ENCODE results near the gene ZNF487. TPM values are rescaled to one million over a fixed set of nuclear protein-coding genes. Genes with fewer than 3 reads are reported as not detected.
"Not testable (repeated sequence)": the region's sequence is repeated elsewhere in the genome, so short reads cannot be mapped to it uniquely, and the experiment has no call there.

The ZNF487 gene
- total RNA-seq, 2 experiments from 2014 or later: 1.8 to 2.5 TPM

DNA sequence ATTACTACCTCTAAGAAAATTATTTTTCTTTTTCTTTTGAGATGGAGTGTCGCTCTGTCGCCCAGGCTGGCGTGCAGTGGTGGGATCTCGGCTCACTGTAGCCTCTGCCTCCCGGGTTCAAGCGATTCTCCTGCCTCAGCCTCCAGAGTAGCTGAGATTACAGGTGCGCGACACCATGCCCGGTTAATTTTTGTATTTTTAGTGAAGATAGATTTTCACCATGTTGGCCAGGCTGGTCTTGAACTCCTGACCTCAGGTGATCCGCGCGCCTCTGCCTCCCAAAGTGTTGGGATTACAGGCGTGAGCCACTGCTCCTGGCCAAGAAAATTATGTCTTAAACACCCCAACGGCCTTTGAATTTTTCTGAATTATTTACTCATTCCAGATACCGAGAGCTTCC is 19.6 kb downstream of the ZNF487 start:
- CTCF ChIA-PET: interaction anchor here (0.8 kb wide), 1 partner anchor 49 kb away, joined by 3 read pairs; no protein-coding TSS in a partner anchor
- POLR2A ChIA-PET: not testable (repeated sequence)

DNA sequence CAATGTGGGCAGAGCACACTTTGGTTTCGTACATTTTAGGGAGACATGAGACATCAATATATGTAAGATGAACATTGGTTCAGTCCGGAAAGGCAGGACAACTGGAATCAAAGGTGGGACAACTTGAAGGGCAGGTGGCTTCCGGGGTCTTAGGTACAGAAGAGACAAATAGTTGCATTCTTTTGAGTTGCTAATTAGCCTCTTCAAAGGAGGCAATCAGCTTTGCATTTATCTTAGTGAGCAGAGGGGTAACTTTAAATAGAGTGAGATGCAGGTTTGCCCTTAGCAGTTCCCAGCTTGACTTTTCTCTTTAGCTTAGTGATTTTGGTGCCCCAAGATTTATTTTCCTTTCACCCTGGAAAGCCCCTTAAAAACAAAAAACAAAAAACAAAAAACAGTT is 21.3 kb downstream of the ZNF487 start:
- ChIA-PET POLR2A (no interaction called here), CTCF (no interaction called here)

DNA sequence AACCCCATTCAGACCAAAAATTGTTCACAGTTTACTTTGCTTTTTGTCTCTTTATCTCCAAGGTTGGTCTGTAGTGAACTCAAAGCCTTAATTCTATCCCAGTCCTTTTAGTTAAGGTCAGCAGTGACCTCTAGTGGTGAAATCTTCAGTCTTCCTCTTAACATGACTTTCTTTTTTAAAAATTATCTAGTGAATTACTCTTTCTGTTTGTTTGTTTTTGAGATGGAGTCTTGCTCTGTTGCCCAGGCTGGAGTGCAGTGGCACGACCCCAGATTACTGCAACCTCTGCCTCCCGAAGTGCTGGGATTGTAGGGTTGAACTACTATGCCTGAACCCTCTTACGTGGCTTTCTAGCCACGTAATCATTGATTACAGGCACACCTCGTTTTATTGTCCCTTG is 25.0 kb downstream of the ZNF487 start:
- ChIA-PET POLR2A (no interaction called here), CTCF (interaction anchor here (0.7 to 1.6 kb wide), 8 partner anchors 58 to 594 kb away, joined by 3 to 4 read pairs (median 3); no protein-coding TSS in a partner anchor)

DNA sequence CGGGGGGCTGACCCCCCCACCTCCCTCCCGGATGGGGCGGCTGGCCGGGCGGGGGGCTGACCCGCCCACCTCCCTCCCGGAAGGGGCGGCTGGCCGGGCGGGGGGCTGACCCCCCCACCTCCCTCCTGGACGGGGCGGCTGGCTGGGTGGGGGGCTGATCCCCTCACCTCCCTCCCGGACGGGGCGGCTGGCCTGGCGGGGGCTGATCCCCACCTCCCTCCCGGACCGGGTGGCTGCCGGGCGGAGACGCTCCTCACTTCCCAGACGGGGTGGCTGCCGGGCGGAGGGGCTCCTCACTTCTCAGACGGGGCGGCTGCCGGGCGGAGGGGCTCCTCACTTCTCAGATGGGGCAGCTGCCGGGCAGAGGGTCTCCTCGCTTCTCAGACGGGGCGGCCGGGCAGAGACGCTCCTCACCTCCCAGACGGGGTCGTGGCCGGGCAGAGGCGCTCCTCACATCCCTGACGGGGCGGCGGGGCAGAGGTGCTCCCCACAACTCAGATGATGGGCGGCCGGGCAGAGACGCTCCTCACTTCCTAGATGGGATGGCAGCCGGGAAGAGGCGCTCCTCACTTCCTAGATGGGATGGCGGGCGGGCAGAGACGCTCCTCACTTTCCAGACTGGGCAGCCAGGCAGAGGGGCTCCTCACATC is 28.3 kb downstream of the ZNF487 start:
- POLR2A ChIA-PET, CTCF ChIA-PET: not testable (repeated sequence)

DNA sequence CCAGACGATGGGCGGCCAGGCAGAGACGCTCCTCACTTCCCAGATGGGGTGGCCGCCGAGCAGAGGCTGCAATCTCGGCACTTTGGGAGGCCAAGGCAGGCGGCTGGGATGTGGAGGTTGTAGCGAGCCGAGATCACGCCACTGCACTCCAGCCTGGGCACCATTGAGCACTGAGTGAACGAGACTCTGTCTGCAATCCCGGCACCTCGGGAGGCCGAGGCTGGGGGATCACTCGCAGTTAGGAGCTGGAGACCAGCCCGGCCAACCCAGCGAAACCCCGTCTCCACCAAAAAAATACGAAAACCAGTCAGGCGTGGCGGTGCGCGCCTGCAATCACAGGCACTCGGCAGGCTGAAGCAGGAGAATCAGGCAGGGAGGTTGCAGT is 28.8 kb downstream of the ZNF487 start:
- CTCF ChIA-PET, POLR2A ChIA-PET: not testable (repeated sequence)

DNA sequence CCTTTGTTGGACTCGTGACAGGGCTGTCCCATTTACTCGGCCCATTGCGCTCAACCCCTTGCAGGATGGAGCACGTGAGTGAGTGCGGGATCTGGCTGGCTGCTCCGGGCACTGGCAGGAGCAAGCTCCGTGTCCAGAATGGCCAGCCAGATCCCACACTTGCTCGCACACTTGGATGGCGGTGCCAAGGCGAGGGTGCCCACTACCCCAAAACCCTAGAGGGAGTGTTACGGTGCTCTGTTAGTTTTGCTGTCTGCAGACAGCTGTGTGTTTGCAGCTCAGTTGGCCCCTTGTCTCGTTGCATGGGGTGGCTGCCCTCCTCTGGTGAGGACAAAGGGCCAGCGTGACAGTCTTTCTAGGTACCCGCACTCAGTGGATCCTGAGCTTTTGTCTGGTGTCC is 34.2 kb downstream of the ZNF487 start:
- CTCF ChIA-PET: no interaction called here
- POLR2A ChIA-PET: no interaction called here

DNA sequence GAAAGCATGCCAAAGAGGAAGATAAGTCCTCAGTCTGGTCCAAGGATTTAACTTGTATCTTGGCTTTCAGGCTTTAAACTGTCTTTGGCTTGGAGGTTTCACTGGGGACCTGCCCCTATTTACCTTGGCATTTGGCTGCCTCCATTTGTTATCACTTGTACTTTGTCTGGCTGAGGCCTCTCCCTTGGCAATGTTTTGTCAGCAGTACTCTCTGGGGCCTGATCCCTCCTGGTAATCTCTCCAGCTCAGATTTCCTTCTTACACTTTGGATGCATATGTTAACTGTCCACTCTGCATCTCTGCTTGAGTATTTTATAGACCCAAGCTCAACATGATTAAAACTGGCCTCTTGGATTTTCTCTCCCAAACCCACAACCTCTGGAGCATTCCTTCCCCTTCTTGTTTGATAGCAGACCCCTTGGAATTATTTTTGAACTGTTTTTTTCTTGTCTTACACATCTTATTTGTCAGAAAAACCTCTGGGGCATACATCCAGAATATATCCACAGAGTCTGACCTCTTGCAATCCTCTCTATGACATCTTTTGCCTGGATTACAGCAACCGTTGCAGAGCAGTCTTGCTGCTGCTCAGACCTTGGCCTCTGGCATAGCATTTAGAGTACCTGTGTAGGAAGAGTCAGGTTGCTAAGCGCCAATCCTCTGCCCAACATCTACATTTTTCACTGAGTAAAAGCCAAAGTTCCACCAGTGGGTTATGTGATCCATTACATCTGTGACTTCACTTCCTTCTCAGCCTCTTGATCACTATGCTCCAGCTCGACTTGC is 35.2 kb downstream of the ZNF487 start:
- ChIA-PET CTCF (no interaction called here), POLR2A (interaction anchor here (0.6 kb wide), 1 partner anchor 686 kb away, joined by 3 read pairs; no protein-coding TSS in a partner anchor)

DNA sequence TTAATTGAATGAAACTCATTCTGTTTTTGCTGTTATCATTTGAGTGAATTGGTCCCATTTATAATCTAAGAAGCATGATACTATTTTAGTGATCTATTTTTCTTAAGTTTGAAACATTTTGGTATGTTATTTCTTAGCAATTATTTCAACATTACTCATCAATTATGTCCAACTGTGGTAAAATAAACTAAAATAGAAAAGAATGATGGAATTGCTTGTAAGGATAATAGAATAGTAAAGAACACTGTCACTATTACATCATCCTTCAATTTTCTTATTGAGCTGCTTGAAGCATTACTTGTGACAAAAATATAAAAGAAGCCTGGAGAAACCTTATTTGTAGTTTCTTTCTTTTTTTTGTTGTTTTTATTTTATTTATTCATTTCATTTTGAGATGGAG is 42.4 kb downstream of the ZNF487 start:
- POLR2A ChIA-PET: no interaction called here
- CTCF ChIA-PET: no interaction called here

DNA sequence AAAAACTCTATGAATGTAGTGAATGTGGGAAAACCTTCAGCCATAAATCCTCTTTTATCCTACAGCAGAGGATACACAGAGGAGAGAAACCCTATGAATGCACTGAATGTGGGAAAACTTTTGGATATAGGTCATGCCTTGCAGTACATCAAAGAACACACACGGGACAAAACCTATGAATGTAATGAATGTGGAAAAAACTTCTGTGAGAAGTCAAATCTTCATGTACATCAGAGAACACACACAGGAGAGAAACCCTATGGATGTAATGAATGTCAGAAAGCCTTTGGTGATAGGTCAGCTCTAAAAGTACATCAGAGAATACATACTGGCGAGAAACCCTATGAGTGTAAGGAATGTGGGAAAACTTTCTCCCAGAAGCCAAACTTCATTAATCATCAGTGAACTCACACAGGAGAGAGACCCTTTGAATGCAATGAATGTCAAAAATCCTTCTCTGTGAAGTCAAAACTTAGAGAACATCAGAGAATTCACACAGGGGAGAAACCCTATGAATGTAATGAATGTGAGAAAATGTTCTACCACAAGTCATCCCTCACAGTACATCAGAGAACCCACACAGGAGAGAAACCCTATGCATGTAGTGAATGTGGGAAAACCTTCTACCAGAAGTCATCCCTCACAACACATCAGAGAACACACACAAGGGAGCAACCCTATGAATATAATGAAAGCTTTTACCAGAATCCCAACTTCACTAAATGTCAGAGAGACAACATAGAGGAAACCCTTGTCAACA is 45.6 kb downstream of the ZNF487 start:
- CTCF ChIA-PET: no interaction called here
- POLR2A ChIA-PET: no interaction called here

DNA sequence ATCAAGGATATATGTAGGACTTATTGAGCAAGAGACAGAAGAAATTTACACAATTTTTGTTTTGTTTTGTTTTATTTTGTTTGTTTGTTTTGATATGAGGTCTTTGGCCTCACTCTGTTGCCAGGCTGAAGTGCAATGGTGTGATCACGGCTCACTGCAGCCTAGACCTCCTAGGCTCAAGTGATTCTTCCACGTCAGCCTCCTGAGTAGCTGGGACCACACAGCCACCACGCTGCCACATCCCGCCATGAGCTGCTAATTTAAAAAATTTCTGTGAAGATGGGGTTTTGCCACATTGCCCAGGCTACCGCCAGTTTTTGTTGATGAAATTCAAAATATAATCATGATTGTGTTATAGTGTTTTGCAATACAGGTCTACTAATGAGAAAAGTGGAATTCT is 54.9 kb downstream of the ZNF487 start:
- ChIA-PET POLR2A (no interaction called here), CTCF (no interaction called here)

DNA sequence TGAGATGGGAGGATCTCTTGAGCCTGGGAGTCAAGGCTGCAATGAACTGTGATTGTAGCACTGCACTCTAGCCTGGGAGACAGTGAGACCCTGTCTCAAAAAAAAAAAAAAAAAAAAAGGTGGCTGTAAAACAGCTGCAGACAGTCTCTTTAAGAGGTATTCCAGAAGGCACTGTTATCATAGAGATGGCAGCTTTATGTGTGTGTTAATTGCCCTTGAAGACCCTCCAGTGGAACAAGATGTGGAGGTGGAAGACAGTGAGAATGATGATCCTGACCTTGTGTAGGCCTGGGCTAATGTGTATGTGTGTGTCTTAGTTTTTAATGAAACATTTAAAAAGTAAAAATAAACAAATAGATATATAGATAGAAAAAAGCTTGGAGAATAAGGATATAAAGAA is 66.0 kb downstream of the ZNF487 start:
- POLR2A ChIA-PET: interaction anchor here (0.6 kb wide), 1 partner anchor 358 kb away, joined by 3 read pairs; no protein-coding TSS in a partner anchor
- CTCF ChIA-PET: no interaction called here

DNA sequence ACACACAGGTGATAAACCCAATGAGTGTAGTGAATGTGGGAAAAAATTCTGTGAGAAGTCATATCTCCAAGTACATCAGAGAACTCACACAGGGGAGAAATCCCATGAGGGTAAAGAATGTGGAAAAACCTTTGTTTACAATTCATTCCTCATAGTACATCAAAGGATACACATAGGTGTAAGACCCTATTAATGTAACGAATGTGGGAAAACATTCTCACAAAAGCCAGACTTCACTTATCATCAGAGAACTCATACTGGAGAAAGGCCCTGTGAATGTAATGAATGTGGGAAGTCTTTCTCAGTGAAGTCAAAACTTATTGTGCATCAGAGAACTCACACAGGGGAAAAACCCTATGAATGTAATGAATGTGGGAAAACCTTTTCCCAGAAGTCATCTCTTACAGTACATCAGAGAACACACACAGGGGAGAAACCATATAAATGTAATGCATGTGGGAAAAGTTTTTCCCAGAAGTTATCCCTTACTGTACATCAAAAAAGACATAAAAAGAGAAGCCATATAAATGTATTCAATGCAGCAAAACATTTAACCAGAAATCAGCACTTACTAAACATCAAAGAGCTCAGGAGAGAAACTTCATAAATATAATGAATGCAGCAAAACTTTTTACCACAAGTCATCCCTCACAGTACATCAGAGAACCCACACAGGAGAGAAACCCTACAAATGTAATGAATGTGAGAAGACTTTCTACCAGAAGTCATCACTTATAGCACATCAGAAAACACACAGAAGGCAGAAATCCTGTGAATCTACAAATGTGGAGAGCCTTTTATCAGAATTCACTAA is 87.7 kb downstream of the ZNF487 start:
- ChIA-PET CTCF (no interaction called here), POLR2A (no interaction called here)

Other genes with a start within 250 kb of the ZNF487 start
- gene RASGEF1A, start 170.0 kb upstream of the ZNF487 start, total RNA-seq: 1 to 10 TPM; 1.8 to 2.6 TPM
- gene FXYD4, start 65.5 kb upstream of the ZNF487 start, total RNA-seq: not detected
- gene HNRNPF, start 27.9 kb upstream of the ZNF487 start, total RNA-seq: 100 to 1,000 TPM; 544 to 554 TPM
- gene ZNF239, start 137.5 kb downstream of the ZNF487 start, total RNA-seq: 1 to 10 TPM in 1 of 2 experiments, under 1 TPM in 1; 0.90 to 1.5 TPM
- 1 to 10 TPM; 6.5 to 7.1 TPM for gene ZNF485, start 169.3 kb downstream of the ZNF487 start, total RNA-seq
- 10 to 100 TPM; 12.7 to 13.7 TPM for gene ZNF32, start 211.8 kb downstream of the ZNF487 start, total RNA-seq